Hematopoietic multipotent progenitor cell (in vitro differentiated cells): ENCODE results near the gene COPA. TPM values are rescaled to one million over a fixed set of nuclear protein-coding genes. Genes with fewer than 3 reads are reported as not detected.

Experiments
- DNase-seq, 3 donors: peaks; one replicate each; pipeline ENCODE4 v3.0.0-alpha.2; 2011 to 2015; ENCODE audit warnings: low read depth in 2 of 3, low spot score in 2 of 3
- total RNA-seq: library from RNA; depleted of rRNA; stranded (reverse); fragments of >200 nt; gene quantifications from one replicate; pipeline ENCODE4 v1.2.3, GENCODE V29; 2012

The COPA gene
- total RNA-seq, 1 donor: 93.2 TPM

DNA sequence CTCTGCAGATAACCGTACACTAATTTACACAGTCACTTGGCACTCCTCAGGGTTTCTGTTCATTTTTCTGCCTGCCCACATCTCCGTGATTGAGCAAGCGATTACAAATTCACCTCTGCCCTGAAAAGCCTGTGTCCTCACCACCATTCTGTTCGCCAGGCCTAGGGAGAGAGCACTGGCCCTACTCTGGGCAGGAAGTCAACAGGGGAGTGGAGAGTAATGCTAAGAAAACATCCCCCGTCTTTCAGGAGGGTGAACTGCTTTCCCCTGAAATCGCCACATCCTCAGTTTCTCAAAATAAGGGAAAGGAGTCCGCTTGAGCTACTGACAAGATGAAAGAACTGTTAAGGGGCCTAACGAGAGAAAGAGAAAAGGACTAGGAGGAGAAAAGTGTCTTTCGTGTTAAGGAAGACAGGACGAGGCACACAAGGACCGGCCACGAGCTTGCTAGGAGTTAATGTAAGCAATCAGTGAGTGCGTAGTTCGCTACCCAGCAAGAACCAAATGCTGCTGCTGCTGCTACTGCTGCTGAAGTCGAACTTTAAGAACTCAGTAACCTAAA is 58.7 kb downstream of the COPA start:
- peak in 1 of 3 donors; percentile 1 for DNase-seq

DNA sequence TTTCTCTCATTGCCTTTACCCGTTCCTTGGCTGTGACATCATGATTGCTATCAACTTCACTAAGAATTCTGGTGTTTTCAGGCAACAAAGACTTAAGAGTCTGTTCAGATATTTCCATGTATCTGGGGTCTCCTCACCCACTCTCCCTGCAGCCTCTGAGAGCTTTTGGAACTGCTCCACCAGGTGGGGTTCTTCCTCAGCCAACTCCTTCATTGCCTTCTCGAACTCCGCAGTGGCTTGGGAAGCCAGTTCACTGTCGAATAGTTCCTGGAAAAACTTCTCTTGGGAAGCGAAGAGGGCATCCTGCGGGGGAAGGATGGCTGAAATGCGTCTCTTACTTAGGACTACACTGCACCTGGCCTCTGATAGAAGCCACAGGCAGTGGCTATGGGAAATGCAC is 60.2 kb downstream of the COPA start:
- no peak for DNase-seq

DNA sequence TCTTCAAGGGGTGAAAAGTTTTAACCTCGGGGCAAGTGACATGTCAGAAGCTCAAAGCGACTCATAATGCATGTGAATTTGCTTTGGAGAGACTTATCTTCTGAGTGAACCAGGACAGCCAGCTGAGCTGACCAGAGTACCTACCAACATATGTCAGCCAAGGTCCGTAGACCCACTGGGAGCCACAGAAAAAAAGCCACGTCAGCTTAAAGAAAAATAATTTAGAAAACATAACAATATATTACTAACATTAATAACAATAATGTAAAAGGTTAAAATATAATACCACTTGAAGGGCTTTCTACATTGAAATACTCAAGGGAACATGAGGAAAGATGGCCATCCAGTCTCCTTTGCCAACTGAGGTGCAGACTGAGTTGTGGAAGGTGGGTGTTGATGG is 65.1 kb downstream of the COPA start:
- DNase-seq: no peak

DNA sequence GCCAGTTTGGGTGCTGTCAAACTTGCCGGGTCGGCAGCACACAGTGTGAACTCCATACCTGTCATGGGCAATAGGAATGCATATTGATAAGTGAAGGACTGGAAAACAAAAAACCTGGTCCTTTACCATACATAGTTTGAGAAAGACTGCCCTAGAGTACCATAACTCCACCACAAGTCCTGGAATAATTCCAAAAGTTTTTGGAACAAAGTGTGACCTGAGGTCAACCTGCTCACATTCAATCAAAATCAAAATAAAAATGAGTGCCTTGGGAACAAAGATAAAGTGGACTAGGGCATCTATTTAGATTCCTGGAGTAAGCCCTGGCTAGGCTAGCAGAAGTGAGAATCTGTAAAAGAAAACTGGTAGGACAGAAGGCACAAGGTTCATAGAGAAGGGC is 65.7 kb downstream of the COPA start:
- no peak for DNase-seq

DNA sequence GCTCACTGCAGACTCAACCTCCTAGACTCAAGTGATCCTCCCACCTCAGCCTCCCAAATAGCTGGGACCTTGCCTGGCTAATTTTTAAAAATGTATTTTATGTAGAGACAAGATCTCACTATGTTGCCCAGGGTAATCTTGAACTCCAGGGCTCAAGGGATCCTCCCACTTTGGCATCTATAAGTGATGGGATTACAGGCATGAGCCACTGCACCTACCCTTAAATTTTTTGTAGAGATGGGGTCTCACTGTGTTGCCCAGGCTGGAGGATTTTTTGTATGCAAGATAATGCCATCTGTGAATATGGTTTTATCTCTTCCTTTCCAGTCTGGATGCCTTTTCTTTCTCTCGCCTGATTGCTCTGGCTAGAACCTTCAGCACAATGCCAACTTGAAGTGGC is 72.0 kb downstream of the COPA start:
- DNase-seq: no peak

DNA sequence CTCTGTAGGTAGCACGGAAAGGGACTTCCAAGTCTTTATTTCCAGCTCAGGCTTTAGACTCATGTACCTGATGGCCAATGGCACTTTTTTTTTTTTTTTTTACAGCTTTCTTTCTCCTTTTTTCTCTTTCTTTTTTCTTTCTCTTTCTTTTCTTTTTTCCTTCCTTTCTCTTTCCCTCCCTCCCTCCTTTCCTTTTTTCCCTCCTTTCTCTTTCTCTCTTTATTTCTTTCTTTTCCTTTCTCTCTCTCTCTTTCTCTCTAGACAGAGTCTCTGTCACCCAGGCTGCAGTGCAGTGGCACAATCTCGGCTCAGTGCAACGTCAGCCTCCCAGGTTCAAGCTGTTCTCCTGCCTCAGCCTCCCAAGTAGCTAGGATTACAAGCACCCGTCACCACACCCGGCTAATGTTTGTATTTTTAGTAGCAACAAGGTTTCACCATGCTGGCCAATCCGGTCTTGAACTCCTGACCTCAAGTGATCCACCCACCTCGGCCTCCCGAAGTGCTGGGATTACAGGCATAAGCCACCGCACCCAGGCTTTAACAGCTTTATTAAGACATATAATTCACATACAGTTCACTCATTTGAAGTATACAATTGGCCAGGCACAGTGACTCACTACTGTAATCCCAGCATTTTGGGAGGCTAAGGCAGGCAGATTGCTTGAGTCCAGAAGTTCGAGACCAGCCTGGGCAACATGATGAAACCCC is 75.6 kb downstream of the COPA start:
- DNase-seq: no peak

DNA sequence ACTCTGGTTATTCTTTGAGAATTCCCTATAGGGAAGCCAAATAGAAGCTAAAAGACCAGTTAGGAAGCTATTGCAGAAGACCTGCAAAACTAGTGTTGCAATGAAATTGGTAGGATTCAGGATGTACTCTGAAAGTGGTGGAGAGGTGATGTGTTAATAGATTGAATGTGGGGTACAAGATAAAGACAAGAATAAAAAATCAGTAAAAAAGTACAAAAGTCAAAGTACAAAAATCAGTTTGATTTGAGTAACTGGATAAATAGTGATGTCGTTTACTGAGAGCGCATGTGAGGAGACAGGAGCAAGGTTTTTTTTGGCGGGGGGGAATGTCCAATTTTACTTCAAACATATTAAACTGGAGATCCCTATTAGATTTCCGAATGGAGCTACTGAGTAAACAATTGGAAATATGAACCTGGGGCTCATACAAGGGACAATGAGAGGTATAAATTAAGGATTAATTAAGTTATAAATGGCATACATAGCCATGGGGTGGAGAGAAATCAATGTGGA is 78.2 kb downstream of the COPA start:
- DNase-seq: no peak

DNA sequence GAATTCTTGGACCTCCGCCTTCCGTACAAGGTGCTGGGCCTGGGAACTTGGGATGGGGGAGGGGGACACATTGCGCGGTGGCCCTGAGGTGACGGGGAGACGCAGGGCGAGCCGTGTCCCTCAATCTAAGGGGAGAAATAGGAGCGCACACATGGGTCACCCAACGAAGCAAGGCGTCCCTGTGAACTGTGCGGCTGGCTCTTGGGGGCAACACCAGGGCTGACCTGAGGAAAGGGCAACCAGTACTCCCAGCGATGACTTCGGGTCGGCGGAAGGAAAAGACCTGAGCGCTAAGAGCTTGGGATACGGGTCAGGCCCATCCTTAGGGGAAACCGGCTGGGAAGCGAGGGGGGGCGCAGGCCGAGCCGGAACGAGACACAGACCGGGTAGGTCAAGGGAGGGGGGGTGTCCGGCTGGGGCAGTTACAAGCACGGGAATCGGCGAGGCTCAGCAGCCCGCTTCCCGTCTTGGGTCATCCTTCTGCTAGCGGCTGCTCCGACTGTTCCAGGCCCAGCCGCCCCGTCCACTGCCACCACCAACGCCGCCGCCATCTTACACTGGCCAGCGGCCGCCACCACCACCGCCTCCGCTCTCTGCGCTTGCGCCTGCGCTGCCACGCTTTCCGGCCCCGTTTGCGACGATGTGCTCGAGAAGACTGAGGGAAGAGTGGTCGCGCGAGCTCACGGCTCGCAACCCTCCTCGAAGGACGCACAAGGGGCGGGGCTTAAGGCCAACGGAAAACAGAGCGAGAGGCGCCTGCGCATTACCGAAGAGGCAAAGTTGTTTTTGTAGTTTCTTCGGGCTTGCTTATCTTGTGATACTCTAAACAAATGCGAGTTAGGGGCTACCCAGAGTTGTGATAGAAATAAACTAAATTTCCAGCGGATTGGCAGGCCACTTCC is 80.9 kb downstream of the COPA start, which contains the start of gene DCAF8:
TSS of gene DCAF8 (minus strand) at position 657 of the 902 bp plus-strand sequence. CDS start 18,541 bp downstream, outside the sequence.
- peak; percentile 96 to 99 (median 98) for DNase-seq

DNA sequence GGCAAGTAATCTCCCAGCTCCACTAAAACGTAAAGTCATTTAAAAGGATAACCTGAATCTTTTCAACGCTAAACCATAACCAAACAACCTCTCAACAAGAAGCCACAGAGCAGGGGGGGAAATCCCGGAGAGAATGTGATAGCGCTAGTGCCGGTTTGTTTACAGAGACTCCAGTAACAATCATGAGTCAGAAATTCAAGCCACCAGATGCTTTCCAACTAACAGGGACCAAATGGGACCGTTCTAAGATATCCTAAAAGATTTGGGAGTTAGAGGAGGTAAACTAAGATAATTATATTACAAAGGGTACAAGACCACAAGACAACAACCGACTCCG is 81.5 kb downstream of the COPA start:
- DNase-seq: peak; percentile 62 to 86 (median 82)

DNA sequence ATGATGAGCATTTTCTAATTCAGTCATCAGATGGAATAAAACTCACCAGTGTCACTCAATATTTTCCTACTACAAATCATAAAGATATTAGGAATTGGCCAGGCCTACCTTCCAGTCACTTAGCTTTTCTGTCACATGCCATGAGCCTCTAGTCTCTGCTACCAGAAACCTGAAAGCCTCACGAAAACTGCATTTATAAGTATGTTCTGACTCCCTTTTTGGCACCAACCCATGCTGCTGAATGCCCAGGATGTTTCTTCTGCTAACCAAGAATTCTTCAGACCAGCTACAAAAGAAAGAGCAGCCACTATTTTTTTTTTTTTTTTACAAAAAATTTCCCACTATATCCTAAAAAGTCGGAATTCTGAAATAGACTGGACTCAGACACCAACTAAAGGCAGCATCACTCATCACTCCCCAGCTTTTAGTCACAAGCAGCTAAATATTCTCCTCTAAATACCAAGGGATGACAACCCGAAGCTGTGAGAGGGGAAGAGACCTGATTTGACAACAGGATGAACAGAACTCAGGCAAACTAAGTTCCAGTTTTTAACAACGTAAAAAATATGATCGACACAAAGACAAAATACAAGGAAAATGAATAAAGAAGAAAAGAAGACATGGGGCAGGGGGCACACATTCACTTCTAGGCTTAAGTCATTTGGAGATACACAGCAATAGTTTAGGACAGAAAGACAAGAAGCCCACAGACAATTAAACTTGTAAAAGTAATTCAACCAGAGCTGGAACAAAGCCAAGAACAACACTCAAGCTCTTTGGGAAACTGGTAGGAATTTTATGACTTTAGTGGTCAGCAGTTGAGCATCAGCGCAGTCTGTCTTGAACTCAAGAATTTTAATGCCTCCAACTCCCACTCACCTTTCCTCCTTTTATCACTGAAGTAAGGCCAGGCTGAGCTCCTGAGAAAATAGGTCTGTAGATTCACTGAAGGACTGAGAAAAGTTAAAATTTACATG is 82.4 kb downstream of the COPA start:
- no peak for DNase-seq

DNA sequence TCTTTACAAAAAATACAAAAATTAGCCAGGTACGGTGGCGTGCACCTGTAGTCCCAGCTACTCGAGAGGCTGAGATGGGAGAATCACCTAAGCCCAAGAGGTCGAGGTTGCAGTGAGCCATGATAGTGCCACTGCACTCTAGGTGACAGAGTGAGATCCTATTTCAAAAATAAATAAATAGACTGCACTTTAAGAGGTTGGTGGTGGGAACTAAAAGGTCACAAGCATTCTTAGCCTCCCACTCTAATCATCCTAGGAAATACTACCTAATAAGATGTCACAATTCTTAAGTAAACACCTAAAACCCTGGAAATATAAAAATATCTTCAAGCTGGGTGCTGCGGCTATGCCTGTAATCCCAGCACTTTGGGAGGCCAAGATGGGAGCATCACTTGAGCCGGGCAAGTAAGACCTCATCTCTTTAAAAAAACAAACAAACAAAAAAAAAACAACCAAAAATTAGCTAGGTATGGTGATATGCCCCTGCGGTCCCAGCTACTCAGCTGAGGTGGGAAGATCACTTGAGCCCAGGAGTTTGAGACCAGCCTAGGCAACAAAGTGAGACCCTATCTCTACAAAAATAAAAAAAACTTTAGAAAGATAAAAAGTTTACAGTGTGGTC is 84.8 kb downstream of the COPA start:
- DNase-seq: no peak

DNA sequence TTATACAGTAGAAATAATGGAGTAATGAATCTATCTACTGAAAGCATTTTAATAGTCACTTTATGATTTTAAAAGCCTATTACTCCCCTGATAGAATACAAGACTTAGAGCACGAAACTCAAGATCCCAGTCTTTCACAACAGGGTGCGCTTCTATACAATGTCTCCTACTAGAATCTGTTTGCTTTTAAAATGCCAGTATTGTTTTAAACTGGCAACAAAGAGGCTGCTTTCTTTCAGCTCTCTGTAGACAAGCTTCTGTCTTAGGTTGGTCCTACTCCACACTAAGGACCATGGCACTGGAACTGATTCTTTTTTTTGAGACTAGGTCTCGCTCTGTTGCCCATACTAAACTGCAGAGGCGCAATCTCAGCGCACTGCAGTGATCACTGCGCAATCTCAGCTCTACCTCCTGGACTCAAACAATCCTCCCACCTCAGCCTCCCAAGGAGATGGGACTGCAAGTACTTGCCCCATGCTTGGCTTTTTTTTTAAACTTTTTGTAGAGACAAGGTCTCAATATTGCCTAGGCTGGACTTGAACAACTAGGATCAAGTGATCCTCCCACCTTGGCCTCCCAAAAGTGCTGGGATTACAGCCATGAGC is 85.5 kb downstream of the COPA start:
- DNase-seq: no peak

DNA sequence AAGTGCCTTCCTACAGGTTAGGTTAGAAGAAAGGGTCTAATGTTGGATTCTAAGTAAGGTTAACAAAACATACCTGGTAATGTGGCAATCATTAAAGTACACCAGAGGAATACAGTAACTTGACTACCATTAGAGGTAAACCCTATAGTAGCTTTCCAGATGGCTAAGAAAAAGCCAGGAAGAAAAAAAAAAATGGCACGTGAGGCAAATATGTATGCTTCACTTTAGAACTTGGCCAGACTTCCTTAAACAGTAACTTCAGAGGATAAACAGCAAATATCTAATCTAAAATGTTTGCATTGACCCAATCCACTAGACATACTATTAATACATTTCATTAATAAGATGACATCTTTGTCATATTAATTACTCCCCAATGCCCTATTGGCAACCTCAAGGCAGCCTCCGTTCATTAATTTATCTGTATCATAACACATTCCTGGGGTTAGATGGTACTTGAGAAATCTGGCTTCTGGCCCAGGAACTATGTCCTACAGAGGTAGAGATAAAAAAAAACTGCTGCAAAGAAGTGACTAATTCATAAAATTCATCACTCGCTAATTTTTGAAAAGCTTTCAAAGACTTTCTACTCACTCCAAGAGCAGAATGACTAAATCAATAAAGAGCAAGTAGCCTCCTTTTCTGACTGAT is 86.5 kb downstream of the COPA start:
- DNase-seq: peak in 1 of 3 donors; percentile 23

DNA sequence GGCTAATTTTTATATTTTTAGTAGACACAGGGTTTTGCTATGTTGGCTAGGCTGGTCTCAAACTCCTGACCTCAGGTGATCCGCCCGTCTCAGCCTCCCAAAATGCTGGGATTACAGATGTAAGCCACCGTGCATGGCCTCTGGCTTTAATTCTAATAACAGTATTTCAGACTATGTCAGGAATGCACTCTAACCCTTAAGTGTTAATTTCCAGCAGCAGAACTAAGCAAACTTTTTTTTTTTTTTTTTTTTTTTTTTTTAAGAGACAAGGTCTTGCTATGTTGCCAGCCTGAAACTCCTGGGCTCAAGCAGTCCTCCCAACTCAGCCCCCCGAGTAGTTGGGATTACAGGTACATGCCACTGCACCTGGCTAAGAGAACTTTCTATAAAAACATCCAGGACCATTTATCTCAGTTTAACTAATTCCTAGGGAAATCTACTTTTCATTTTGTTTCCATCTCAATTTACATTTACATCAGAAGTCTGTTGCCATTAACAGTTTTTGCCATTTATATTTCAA is 87.2 kb downstream of the COPA start:
- DNase-seq: no peak

DNA sequence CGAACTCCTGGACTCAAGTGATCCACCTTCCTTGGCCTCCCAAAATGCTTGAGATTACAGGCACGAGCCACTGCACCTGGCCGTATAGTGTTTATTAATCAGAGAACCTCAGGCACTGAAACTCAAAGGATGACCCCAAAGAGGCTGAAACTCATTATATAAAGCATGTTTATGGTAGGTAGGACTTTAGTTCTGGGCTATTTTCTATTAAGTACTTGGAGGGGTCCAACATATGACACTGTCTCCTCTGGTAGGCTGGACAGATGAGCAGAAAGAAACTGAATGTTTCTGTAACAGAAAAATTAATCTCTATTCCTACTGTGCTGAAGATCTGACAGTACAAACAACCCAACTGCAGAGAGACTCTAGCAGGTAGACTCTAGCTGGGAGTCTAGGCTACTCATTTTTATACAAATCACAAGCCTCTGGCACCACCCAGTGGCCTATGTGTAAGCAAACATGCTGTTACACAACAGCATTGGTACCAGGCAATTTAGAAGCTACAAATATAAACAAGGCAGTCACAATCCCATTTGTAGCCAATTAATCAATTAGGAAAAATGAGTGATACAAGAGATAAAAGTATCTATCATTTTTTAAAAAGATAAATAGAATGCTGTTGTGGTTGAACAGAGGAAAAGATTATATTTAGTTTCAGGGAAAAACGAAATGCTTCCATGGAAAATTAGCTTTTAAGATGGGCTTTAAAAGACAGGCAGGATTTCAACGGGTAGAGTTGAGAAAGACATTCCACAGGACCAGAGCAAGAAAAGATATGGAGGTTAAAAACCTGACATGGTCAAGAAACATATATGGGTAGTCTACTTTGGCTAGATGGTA is 91.1 kb downstream of the COPA start:
- peak; percentile 18 to 89 (median 65) for DNase-seq

DNA sequence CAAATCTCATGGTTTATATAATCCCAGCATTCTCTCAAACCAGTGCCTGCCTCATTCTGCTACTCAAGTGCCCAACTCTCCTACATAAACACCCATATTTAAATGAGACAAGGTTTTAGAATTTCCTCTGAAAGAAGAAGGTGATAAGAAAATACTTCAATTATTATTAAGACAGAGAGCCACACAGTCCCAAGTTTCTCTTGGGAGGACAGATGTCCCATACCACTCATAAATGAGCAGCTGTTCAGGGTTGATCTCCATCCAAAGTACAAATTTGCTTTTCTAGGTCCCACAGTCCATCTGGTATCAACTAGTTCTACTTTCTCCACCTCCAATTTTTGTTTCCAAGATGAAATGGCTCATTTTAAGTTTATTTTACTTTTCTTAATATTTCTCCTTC is 92.0 kb downstream of the COPA start:
- no peak for DNase-seq

DNA sequence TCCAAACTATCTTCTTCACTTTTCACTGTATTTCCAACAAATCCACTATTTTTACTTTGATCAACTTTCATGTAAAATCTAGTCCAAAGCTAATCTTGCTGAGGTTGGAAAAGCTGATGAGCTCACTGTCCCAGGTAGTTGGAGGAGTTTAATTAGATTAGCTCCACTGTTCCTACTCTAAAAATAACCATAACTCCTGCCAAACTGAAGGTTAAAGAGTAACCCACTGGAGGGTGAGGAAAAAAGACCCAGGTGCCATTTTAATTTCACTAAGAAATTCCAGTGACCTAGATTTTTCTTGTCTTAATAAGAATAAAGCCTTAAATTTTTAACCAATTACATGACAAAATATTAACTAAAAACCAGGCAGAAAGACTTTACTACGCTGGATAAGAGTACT is 96.0 kb downstream of the COPA start:
- DNase-seq: no peak

DNA sequence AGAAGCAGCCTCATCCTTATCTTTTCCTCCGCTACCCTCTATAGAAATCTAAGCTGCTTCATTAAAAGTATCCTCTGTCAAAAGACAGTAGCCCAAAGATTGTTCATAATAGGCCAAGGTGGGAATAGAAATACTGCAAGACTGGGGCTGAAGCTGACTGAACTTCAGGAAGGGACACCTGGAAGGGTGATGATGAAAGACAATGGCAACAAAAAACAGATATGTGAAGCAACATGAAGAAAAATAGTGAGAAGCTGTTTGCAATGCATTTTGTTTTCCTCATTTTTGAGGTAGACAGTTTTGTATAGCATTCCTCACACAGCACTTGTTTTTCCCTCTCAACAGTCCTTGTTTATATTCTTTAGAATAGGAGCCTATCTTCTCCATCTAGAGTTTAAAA is 97.6 kb downstream of the COPA start:
- no peak for DNase-seq
